A549 (cell line): ENCODE data around the gene C20orf204.

ENCODE experiments used
- EP300 ChIP-seq, 2 experiments: fragments of >200 bp; sonication (Bioruptor Twin); formaldehyde crosslinking; IDR thresholded peaks; 2 replicates in 1 of 2; 3 replicates in 1 of 2; pipeline ENCODE4 v1.6.1; 2016 to 2017
- POLR2A ChIP-seq: IDR thresholded peaks from 2 replicates; pipeline ENCODE4 v1.6.1; 2012; ENCODE audit warnings: mild to moderate bottlenecking, low read length
- POLR2AphosphoS2 ChIP-seq: conservative IDR thresholded peaks from 2 replicates; pipeline ENCODE4 v1.6.1; 2012; ENCODE audit warnings: low read length, improper control_type of control experiment, inconsistent platforms
- RAD21 ChIP-seq, 2 experiments: fragments of >200 bp in 1 of 2; sonication (Bioruptor Twin) in 1 of 2; formaldehyde crosslinking in 1 of 2; IDR thresholded peaks in 1 of 2; conservative IDR thresholded peaks in 1 of 2; 2 replicates in 1 of 2; 3 replicates in 1 of 2; pipeline ENCODE4 v1.6.1; 2012 to 2018; ENCODE audit warnings: inconsistent platforms in 1 of 2
- TP53 ChIP-seq: fragments of 250-450 bp; sonication (Bioruptor Pico); IDR thresholded peaks from 2 replicates; pipeline ENCODE4 v1.5.0; 2021; ENCODE audit warnings: mild to moderate bottlenecking, moderate library complexity
- TF ChIP-seq, protein P1 (sequence below): fragments of >200 bp; sonication (Bioruptor Twin); formaldehyde crosslinking; IDR thresholded peaks from 3 replicates; pipeline ENCODE4 v1.5.1; 2016

DNA sequence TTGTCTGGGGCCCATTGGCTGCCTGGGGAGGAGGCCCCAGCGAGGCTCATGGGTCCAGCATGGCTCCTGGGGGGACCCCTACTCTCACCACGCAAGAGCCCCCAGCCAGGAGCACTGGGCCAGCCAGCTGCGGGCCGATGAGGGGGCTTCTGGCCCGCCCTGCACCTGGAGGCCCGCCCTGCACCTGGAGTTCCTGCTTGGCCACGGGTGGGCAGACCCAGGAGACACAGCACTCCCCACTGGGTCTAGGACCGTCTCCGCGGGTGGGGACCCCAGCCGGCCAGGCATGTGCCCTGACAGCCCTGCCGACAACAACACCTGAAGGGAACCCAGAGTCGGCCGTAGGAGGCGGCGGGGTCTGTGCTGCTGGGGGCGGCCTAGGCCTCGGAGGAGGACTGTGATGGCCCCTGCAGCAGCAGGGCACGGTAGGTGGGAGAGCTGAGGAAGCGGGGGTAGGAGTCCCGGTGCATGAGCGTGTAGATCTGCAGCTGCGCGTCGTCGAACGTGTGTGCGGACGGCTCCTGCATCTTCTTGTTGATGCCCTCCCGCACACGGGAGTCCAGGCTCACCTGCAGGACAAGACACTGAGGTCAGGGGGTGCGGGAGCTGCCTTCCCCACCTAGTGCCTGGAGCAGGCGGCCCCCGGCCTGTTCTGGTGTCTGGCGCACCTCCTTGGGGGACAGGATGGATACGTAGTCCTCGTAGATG lies 37.6 kb downstream of the C20orf204 start:
- TF ChIP-seq POLR2AphosphoS2 (no peak), POLR2A (no peak), RAD21 (conservative IDR thresholded peaks at IDR 0.05 in 1 of 2, IDR thresholded peaks at IDR 0.05 in 1 of 2) (no peak), EP300 (IDR thresholded peaks at IDR 0.05) (no peak), TP53 (no peak)
- TF ChIP-seq, protein P1, sequence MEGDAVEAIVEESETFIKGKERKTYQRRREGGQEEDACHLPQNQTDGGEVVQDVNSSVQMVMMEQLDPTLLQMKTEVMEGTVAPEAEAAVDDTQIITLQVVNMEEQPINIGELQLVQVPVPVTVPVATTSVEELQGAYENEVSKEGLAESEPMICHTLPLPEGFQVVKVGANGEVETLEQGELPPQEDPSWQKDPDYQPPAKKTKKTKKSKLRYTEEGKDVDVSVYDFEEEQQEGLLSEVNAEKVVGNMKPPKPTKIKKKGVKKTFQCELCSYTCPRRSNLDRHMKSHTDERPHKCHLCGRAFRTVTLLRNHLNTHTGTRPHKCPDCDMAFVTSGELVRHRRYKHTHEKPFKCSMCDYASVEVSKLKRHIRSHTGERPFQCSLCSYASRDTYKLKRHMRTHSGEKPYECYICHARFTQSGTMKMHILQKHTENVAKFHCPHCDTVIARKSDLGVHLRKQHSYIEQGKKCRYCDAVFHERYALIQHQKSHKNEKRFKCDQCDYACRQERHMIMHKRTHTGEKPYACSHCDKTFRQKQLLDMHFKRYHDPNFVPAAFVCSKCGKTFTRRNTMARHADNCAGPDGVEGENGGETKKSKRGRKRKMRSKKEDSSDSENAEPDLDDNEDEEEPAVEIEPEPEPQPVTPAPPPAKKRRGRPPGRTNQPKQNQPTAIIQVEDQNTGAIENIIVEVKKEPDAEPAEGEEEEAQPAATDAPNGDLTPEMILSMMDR, result no peak
